HT-29 (cell line): ENCODE measurements around the gene TOR1A. TPM values are rescaled to one million over a fixed set of nuclear protein-coding genes. Genes with fewer than 3 reads are reported as not detected.

ENCODE experiments used
- DNase-seq: peaks from one replicate; pipeline ENCODE4 v3.0.0-alpha.2; 2015; ENCODE audit warnings: low spot score
- total RNA-seq: library from RNA; depleted of rRNA; stranded (reverse); fragments of >200 nt; shearing (Covaris generic); gene quantifications from 2 replicates; pipeline ENCODE4 v1.2.3, GENCODE V29; 2014; rRNA removed

TOR1A gene, protein sequence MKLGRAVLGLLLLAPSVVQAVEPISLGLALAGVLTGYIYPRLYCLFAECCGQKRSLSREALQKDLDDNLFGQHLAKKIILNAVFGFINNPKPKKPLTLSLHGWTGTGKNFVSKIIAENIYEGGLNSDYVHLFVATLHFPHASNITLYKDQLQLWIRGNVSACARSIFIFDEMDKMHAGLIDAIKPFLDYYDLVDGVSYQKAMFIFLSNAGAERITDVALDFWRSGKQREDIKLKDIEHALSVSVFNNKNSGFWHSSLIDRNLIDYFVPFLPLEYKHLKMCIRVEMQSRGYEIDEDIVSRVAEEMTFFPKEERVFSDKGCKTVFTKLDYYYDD
- total RNA-seq = 21.3 and 25.2 TPM in 2 replicates

DNA sequence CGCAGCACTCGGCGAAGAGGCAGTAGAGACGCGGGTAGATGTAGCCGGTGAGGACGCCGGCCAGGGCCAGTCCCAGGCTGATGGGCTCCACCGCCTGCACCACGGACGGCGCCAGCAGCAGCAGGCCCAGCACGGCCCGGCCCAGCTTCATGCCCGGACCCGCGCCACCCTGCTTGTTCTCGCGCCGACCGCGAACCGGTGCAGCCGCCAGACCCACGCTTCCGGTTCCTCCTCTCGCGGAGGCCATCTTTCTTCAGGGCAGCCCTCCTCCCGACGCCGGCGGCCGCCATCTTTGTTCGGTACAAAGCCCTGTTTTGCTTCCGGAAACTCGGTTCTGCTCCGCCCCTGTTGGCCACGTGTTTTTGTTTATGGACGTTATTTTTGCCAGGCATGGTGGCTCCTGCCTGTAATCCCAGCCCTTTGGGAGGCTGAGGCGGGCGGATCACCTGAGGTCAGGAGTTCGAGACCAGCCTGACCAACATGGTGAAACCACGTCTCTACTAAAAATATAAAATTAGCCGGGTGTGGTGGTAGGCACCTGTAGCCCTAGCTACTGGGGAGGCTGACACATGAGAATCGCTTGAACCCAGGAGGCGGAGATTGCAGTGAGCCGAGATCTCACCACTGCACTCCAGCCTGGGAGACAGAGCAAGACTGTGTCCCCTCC, at the start of gene TOR1A:
TOR1A (minus strand) TSS at position 202 of the 667 bp plus-strand sequence; CDS start at position 151, 51 bp downstream.
- peak; percentile 93 for DNase-seq

DNA sequence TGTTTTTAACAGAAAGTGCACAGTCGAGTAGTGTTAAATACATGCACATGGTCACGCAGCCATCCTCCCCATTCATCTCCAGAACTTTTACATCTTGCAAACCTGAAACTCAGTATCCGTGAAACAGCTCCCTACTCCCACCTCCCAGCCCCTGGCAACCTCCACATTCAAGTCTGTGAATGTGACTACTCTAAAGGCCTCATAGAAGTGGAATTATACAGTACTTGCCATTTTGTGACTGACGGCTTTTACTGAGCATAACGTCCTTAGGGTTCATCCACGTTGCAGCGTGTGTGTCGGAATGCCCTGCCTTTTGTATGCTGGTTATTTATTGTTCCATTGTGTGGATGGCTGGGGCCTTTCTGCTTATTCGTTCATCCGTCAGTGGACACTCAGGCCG, 47.1 kb upstream of the TOR1A start:
- no peak for DNase-seq

DNA sequence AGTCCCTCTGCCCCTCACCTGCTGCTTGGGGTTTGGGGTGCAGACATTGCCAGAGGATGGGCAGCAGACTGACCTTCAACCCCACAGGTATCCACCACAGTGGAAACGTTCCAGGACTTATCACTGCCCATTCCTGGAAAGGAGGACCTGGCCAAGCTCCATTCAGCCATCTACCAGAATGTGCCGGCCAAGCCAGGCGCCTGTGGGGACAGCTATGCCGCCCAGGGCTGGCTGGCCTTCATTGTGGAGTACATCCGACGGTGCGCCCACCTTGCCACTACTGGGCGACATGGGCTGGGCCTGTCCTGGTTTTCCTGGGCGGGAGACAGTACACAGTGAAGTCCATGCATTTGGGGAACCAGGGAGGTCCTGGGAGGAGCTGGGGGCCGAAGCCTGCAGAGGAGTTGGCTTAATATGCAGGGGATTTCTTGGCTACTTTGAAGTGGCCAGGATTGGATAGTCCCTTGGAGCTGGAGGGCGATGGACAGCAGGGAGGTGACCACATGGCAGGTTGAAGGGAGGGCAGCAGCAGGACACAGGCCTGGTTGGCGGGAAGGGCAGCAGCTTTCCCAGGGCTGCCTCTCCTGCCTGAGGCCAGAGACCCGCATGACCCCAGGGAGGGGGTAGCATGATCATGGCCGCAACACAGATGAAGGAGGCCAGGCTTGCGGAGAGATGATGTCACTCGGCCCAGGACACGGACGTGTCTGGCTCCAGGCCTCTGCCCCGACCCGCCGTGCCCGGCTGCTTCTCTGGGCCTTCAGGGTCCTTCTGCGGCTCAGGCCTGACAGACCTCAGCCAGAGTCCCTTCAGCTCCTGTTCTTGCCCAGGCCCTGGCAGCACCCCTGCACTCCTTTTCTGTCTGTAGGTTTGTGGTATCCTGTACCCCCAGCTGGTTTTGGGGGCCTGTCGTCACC, 45.9 kb upstream of the TOR1A start:
- no peak for DNase-seq

DNA sequence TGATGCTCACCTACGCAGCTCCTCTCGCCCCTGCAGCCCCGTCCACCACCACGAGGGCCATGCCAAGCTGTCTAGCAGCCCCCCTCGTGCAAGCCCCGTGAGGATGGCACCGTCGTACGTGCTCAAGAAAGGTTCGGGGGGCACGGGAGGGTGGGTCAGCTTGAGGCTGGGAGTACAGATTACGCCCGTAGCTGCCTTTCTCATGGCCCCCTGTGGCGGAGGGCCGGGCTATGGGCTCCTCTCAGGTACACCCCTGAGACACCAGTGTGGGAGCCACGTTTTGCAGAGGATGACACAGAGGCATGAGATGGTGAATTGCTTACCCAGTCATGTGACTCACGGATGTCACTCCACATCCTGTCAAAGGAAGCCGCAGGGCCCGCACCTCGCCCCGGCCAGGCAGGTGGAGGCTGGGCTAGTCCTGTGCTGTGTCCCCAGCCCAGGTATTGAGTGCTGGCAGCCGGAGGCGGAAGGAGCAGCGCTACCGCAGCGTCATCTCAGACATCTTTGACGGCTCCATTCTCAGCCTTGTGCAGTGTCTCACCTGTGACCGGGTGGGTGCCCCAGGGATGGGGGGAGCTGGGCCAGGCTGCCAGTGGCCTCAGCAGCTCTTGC, 45.0 kb upstream of the TOR1A start:
- no peak for DNase-seq

DNA sequence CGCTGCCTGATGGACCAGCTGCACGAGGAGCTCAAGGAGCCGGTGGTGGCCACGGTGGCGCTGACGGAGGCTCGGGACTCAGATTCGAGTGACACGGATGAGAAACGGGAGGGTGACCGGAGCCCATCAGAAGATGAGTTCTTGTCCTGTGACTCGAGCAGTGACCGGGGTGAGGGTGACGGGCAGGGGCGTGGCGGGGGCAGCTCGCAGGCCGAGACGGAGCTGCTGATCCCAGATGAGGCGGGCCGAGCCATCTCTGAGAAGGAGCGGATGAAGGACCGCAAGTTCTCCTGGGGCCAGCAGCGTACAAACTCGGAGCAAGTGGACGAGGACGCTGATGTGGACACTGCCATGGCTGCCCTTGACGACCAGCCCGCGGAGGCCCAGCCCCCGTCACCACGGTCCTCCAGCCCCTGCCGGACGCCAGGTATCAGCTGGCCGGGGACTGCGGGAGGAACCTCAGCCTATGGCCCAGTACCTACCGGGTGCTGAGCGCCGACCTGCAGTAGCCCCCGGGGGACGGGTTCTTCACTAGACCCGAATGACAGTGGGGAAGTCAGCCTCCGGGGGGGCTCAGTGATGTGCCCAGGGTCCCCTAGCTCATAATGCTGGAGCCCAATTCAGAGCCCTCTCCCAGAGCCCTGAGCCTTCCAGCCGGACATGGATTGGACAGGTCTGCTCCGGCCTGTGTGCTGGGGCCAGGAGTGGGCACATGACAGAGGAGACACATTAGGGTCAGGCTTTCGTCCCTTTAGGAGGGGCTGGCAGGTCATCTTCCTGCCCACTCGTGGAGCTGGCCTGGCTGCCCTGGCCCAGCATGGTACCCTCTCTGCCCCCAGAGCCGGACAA, 44.3 kb upstream of the TOR1A start:
- DNase-seq = no peak

DNA sequence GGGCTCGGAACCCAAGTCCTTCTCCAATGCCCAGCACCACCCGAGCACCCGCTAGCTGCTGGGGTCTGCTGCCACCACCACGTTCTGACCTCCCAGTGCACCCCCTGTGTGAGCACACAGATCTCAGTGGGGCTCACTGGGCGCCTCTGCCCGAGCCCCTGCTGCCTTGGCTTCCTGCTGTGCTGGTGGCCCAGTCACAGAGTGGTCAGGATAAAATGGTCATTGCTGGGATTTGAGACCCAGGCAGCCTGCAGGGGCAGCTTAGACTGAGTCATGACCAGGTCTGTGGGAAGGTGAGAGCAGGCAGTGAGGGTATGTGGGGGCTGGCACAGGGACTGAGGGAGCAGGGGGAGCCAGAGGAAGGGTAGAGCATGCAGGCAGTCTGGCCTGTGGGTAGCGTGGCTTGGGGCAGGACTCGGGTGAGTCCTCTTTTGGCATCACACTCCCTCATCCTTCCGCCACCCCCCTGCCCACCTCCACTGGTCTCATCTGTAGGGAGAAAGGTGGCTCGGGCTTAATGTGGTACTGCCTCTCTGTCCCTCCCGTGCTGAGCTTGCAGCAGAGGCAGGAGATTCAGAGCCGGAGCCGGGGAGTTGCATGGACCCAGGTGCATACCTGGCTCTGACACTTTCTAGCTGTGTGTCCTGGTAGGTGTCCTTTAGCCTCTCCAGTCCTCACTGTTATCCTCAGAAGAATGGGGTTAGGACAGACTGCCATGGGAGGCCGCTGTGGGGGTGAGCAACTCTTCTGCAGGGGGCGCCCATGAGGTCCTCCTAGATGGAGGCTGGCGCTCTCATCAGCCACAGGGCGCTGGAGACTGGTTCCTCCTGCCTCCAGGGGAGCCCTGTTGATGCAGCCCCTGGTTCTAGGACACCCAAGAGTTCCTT, 43.4 kb upstream of the TOR1A start:
- DNase-seq = no peak

DNA sequence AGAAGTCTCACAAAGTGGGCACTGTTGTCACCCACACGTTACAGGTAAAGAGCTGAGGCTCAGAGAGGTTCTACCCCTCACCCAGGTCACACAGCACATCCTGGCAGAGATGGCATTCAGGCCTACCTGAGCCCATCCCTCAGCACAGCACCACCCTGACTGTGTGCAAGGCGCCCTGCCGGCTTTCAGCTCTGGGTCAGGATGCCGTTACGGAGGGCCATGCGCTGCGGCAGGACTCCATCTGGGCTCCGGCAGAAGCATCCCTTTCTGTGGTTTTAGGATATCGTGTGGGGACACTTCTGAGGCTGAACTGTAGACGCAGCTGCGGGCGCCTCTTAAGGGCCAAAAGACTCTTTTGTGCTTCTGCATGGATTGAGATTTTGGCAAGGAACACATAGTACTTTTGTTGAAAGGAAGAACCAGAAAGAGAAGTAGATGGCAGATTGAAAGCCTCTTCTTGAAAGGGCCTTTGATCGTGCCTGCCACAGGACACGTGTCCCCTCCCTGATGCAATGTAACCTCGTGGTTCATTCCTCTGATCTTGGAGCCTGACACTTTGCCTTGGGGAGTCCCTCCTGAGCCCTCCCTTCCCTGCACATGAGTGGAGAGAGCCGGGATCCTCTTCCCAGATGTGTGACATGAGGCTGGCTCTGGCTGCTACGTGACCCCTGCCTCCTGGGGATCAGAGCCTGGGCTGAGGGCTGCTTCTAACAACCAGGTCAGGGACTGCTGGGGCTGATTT, 42.6 kb upstream of the TOR1A start:
- DNase-seq = no peak

DNA sequence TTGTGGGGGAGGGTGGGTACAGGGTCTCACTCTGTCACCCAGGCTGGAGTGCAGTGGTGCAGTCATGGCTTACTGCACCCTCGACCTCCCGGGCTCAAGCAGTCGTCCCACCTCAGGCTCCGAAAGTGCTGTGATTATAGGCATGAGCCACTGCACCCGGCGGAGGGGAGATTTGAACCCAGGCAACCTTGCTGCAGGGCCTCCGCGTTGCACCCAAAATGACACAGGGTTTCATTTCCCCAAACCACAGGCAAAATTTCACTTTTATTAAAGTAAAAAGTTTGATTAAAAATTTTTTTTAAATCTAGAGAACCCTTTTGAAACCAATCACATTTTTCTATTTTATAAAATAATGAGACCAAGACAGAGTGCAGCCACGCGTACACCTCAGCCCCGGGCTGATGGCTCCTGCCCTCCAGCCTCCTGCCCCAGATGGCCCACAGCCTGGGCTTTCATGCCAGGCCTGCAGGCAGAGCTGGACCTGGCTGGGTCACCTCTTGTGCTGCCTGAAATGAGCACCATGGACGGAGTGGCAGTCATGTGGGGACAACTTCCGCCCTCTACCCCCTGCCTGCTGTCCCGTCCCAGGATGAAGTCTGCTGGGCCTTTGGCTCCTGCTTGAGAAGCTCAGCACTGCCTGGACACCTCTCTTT, 41.9 kb upstream of the TOR1A start:
- DNase-seq = no peak

DNA sequence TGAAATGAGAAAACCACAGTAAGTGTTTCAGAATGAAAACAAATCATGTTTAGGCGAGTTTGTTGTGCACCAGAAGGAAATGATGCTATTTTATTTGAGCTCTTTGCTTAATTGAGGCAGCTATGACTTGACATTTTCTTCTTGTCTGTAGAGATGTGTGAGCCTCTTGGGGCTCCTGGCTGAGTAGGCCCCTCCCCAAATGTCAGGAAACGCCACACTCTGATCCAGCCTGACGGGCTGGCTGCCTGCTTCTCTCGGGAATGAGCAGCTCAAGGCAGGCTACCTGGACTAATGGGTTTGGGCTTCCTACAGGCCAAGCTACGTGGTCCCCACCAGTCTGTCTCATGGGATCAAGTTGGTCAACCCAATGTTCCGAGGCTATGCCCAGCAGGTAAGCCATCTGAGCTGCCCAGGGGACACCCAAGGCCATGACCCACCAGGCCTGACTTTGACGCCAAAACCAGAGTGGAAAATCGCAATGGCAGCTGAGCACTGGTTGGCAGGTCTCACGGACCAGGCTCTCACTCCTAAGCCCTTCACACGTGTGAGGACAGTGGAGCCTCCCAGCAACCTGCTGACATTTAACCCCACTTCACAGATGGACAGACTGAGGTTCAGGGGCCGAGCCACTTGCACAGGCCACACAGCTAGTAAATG, 41.2 kb upstream of the TOR1A start:
- no peak for DNase-seq

DNA sequence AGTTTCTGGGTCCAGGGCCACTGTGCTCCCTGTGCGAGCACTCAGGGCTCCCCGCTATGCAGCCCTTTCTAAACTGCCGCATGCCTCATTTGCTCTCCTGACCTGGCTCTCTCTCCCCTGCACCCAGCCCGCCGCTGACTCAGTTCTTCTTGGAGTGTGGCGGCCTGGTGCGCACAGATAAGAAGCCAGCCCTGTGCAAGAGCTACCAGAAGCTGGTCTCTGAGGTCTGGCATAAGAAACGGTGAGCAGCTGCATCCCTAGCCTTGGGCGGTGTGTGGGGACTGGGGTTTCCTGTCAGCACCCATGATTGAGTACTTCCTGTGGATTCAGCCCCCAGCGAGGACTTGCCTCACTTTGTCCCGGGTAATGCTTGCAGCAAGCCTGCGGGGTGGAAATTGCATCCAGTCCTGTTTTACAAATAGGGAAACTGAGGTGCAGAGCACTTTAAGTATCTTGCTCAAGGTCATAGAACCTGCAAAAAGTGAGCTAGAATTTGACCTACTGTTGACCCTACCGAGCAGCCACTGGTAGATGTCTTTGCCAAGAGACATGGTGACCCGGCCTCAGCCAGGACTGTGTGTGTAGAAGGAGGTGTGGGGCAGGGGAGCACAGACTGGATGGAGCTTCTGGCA, 39.2 kb upstream of the TOR1A start:
- DNase-seq = no peak

DNA sequence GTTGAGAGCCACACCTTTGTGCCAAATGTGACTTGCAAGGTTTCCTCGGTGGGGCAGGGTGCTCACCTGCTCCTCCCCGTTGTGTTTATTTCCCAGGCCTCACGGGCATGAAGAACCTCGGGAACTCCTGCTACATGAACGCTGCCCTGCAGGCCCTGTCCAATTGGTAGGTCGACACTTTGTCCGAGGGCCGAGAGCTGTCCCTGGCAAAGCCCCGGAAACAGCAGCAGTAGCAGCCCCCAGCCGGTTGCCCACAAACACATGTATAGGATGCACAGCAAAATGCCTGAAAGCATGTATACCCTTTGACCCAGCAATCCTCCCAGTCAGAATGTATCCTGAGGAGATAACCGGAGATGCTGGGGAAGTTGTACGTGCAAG, 37.5 kb upstream of the TOR1A start:
- DNase-seq = no peak

DNA sequence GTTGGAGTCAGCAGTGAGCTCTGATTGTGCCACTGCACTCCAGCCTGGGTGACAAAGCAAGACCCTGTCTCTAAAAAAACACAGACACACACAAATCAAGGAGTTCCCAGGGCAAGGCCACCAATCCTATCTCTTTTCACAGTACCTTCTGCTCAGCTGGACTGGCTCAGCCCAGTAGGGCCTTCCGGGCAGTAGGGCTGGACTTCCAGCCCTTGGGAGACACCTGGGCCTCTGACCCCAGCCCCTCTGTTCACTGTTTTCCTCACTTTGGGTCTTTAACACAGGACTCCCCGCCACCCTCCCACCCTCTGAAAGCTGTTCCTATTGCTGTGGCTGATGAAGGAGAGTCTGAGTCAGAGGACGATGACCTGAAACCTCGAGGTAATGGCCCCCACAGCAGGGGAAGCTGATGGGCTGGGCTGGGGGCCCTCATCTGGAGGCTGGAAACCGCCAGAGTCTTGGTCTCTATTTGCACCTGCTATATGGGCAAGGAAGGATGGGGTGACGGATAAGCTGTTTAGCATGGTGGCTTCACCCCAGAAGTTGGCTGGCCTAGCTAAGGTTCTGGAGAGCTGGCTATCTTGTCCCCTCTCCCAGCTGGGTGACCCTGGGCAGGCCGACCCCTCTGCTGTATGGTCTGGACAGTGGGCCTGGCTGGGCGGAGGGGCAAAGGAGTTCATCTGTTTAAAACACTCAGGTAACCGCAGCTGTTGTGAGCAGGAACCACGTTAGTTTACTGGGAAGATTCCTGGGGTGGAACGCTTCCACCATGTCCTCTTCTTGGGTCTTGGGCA, 36.9 kb upstream of the TOR1A start:
- DNase-seq = no peak

DNA sequence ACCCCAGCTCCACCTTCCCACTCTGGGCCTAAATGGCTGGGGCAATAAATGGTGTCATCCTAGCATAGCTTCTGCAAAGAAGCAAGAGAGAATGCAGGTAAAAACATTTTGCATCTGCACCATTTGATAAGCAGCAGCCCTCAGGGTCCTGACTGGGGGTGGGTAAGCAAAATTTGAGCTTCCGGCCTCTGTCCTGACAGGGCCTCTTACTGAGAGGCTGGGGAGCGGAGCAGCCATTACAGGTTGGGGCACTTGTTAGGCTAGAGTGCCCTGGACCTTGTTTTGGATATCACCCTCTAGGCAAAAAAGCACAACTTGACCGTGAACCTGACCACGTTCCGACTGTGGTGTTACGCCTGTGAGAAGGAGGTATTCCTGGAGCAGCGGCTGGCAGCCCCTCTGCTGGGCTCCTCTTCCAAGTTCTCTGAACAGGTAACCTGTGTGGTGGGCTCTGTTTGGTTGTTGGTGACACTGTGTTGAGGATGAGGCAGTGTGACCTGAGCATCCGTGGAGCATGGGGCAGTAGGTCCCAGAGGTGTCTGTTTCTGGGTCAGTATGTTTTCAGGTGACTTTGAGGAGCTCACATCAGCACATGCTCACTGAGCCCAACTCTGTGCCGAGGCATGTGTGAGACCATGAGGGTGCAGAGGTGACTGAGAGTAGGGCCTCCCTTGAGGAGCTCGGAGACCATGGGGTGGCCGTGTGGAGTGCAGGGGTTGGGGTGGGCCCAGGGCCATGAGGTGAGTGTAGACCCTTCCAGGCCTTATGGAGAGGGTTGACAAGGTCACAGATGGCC, 34.4 kb upstream of the TOR1A start:
- no peak for DNase-seq

DNA sequence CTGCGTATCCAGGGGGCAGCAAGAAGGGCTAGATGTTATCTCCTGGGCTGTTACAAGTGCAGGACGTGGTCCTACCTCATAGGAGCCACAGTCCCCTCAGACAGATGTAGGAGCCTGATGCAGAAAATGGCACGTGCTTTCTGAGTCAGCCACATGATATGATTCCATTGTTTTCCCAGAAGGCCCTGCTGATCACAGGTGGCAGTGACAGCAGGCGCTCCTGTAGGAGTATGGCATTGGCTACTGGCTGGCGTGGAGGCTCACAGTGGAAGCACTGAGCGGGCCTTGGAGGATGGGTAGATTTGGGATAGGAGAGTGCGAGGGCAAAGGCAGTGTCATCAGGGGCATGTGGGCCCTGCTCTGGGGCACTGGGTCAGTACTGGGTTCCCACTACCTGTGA, 33.3 kb upstream of the TOR1A start:
- no peak for DNase-seq

DNA sequence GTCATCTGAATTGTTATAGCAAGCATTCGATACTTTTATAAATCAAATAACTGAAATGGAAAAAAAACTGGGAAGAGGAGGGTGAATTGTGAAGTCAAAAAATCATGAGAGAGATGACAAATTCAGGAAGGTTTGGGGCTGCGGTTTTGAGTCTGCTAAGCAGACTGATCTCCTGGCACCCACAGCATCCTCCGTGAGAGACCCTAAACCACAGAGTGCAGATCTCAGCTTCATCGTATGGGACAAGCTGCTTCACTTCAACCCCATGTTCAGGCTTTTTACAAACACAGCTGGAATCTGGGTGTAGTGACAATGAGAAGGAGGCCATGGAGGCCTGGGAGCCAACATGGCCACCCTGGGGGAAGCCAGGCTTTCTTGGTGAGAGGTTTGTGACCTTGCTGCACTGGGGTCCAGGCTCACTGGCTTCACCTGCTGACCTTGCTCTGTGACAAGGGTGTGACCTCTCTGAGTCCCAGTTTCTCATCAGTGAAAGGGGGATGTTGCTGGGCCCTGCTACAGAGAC, 30.7 kb upstream of the TOR1A start:
- no peak for DNase-seq

DNA sequence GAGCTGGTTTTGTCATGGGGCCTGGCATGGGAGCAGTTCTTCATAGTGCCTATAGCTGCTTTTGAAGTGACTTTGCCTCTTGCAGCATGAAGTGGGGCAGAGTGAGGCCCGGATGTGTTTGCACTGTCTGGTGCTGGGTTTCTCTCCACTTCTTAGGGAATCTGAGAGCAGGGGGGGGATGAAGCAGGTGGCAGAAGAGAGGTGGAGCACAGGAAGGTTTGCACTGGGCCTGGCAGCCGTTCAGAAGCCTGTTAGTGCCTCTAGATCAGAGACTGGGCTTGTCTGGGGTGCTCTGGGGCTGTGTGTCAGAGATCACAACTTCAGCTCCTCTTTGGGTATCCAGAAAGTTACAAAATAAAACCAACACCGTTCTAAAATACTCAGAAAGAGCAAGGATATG, 29.7 kb upstream of the TOR1A start:
- no peak for DNase-seq
